Stimulated activated naive CD4-positive, alpha-beta T cell (primary cell): ENCODE results near the gene DDX10.
"Not testable (repeated sequence)": the region's sequence is repeated elsewhere in the genome, so short reads cannot be mapped to it uniquely, and the experiment has no call there.

Experiments used
- DNase-seq, 6 experiments: peaks; one replicate each; lab custom pipeline; 2025; lab: John Stamatoyannopoulos, UW

Gene DDX10

GRCh38 chr11:108715239-108715638, 50.4 kb downstream of the DDX10 start:
- DNase-seq = no peak

GRCh38 chr11:108718466-108718865, 53.6 kb downstream of the DDX10 start:
- DNase-seq = no peak

GRCh38 chr11:108724974-108725689, 60.3 kb downstream of the DDX10 start:
- no peak for DNase-seq

- no peak for DNase-seq
Measured at GRCh38 chr11:108726077-108726800, 61.4 kb downstream of the DDX10 start.

GRCh38 chr11:108727665-108728064, 62.8 kb downstream of the DDX10 start:
- DNase-seq = no peak

- DNase-seq = no peak
Measured at GRCh38 chr11:108729227-108729871, 64.5 kb downstream of the DDX10 start.

- no peak for DNase-seq
Measured at GRCh38 chr11:108732395-108732794, 67.5 kb downstream of the DDX10 start.

- DNase-seq = no peak
Measured at GRCh38 chr11:108733479-108734116, 68.7 kb downstream of the DDX10 start.

GRCh38 chr11:108734283-108734682, 69.4 kb downstream of the DDX10 start:
- no peak for DNase-seq

- peak in 2 of 6 experiments; percentile 1 to 13 for DNase-seq
Measured at GRCh38 chr11:108734956-108735559, 70.2 kb downstream of the DDX10 start.

GRCh38 chr11:108740132-108740531, 75.3 kb downstream of the DDX10 start:
- not testable (repeated sequence) for DNase-seq

GRCh38 chr11:108743851-108744250, 79.0 kb downstream of the DDX10 start:
- DNase-seq = no peak

- no peak for DNase-seq
Measured at GRCh38 chr11:108748968-108749367, 84.1 kb downstream of the DDX10 start.

- DNase-seq = peak in 1 of 6 experiments; percentile 0
Measured at GRCh38 chr11:108751444-108751843, 86.6 kb downstream of the DDX10 start.

GRCh38 chr11:108752297-108752751, 87.5 kb downstream of the DDX10 start:
- DNase-seq = no peak

- no peak for DNase-seq
Measured at GRCh38 chr11:108754901-108755625, 90.2 kb downstream of the DDX10 start.

GRCh38 chr11:108757630-108758029, 92.8 kb downstream of the DDX10 start:
- DNase-seq = no peak

- DNase-seq = no peak
Measured at GRCh38 chr11:108758458-108758857, 93.6 kb downstream of the DDX10 start.

- DNase-seq = no peak
Measured at GRCh38 chr11:108766596-108767173, 101.8 kb downstream of the DDX10 start.

GRCh38 chr11:108768370-108768769, 103.5 kb downstream of the DDX10 start:
- DNase-seq = no peak

- no peak for DNase-seq
Measured at GRCh38 chr11:108768964-108769363, 104.1 kb downstream of the DDX10 start.
